Measurements from ENCODE around the gene NHSL2. TPM values are rescaled to one million over a fixed set of nuclear protein-coding genes. Genes with fewer than 3 reads are reported as not detected.

Gene NHSL2
- total RNA-seq, 2 donors from 2014 or later, result 6.9 to 11.2 TPM

DNA sequence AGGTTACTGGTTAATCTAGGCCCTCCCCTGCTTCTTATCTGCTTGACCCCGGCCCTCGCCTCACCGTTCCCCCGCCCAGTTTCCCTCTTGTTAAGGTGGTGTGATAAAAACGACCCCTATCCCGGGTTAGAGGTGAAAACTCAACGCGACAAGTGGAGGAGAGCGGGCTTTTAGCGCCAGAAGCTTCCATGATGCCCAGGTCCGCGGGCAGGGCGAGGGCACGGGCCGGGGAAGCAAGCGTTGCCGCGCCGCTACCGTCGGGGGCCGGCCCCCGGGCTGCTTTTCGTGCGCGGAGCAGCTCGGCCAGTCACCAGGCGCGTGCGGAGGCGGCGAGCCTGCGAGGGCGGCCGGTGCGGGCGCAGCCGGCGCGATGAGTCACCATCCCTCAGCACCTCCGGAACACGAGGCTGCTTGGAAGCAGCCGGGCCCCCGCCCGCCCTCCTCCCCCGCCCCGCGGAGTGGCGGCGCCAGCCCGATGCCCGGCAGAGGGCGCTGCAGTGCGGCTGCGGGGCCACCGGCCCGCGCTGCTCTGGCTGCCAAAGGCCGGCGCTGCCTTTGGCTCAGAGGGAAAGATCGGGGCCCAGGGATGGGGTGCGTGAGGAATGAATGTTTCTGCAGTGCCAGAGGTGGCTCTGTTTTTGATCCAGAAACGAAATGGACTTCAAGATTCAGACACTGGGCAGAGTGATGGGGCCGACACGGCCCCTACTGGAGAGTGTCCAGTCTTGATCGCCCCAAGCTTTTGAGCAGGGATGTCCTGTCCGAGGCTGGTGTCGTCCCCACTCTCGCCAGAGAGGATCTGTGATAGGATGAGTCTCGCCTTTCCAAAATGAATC is 107.8 kb downstream of the NHSL2 start:
- peaks cover 5% of the 10 kb centered on the region for H3K27me3 Mint-ChIP-seq (ENCODE audit: insufficient read depth)
- H3K4me1 ChIP-seq (ENCODE audit: control insufficient read depth, insufficient read depth, low read length), result no peaks in the 10 kb centered on the region
- WGBS, 2 experiments (ENCODE audit: insufficient coverage in 1 of 2, insufficient read length in 1 of 2), result 13 to 54% methylated on average over 6 to 63 of the region's 70 CpGs
- peak; percentile 92 for DNase-seq
- H3K36me3 Mint-ChIP-seq (ENCODE audit: low read depth), result peaks cover 4% of the 10 kb centered on the region
- H3K4me3 Mint-ChIP-seq, result peak overlapping the region; percentile 28
- no peak overlapping the region for H3K9ac ChIP-seq (ENCODE audit: extremely low read depth, low read length, poor library complexity, severe bottlenecking)
- H3K9me3 Mint-ChIP-seq, result peaks cover 44% of the 10 kb centered on the region
- H3K9me3 ChIP-seq (ENCODE audit: control insufficient read depth, low read length), result no peaks in the 10 kb centered on the region
- H3K27me3 ChIP-seq (ENCODE audit: control insufficient read depth, insufficient read depth, low read length, poor library complexity, severe bottlenecking), result no peaks in the 10 kb centered on the region
- H3K27ac ChIP-seq (ENCODE audit: low read depth, low read length), result no peak overlapping the region
- H3K4me1 Mint-ChIP-seq, result peaks cover 1% of the 10 kb centered on the region
- peak overlapping the region; percentile 64 for H3K27ac Mint-ChIP-seq
- H3K36me3 ChIP-seq (ENCODE audit: control insufficient read depth, insufficient read depth, low read length), result no peaks in the 10 kb centered on the region
- TF ChIP-seq, protein P1, sequence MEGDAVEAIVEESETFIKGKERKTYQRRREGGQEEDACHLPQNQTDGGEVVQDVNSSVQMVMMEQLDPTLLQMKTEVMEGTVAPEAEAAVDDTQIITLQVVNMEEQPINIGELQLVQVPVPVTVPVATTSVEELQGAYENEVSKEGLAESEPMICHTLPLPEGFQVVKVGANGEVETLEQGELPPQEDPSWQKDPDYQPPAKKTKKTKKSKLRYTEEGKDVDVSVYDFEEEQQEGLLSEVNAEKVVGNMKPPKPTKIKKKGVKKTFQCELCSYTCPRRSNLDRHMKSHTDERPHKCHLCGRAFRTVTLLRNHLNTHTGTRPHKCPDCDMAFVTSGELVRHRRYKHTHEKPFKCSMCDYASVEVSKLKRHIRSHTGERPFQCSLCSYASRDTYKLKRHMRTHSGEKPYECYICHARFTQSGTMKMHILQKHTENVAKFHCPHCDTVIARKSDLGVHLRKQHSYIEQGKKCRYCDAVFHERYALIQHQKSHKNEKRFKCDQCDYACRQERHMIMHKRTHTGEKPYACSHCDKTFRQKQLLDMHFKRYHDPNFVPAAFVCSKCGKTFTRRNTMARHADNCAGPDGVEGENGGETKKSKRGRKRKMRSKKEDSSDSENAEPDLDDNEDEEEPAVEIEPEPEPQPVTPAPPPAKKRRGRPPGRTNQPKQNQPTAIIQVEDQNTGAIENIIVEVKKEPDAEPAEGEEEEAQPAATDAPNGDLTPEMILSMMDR (conservative IDR thresholded peaks at IDR 0.05), result peak; percentile 81
- H3K4me3 ChIP-seq (ENCODE audit: low read length), result no peak overlapping the region

DNA sequence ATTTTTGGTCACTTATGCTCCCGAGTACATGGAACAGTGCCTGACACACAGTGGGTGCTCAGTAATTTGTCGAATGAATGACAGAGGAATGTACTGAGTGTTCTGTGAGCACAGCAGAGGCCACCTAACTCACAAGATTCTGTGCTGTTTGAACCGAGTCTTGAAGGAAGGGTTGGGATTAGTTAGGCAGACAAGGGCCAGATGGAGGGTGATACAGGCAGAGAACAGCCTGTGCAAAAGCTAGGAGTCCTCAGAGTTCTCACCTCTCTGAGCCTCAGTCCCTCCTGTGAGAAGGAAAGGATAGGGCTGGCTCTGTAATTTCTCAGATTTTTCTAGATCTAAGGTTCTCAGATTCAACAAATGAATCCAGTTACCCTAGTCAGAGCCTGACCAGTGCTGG is 108.8 kb downstream of the NHSL2 start:
- Mint-ChIP-seq H3K36me3 (ENCODE audit: low read depth) (peaks cover 4% of the 10 kb centered on the region), H3K4me3 (no peak overlapping the region), H3K27me3 (ENCODE audit: insufficient read depth) (peaks cover 5% of the 10 kb centered on the region), H3K4me1 (peaks cover 1% of the 10 kb centered on the region), H3K27ac (no peak overlapping the region), H3K9me3 (peaks cover 54% of the 10 kb centered on the region)
- TF ChIP-seq, protein P1 (conservative IDR thresholded peaks at IDR 0.05), result no peak
- no peak overlapping the region for H3K27ac ChIP-seq (ENCODE audit: low read depth, low read length)
- no peaks in the 10 kb centered on the region for H3K27me3 ChIP-seq (ENCODE audit: control insufficient read depth, insufficient read depth, low read length, poor library complexity, severe bottlenecking)
- 70 to 90% methylated on average over 2 to 3 of the region's 3 CpGs for WGBS, 2 experiments (ENCODE audit: insufficient coverage in 1 of 2, insufficient read length in 1 of 2)
- H3K4me3 ChIP-seq (ENCODE audit: low read length), result no peak overlapping the region
- H3K9ac ChIP-seq (ENCODE audit: extremely low read depth, low read length, poor library complexity, severe bottlenecking), result no peak overlapping the region
- no peaks in the 10 kb centered on the region for H3K9me3 ChIP-seq (ENCODE audit: control insufficient read depth, low read length)
- DNase-seq, result peak; percentile 17
- no peaks in the 10 kb centered on the region for H3K4me1 ChIP-seq (ENCODE audit: control insufficient read depth, insufficient read depth, low read length)
- H3K36me3 ChIP-seq (ENCODE audit: control insufficient read depth, insufficient read depth, low read length), result no peaks in the 10 kb centered on the region

DNA sequence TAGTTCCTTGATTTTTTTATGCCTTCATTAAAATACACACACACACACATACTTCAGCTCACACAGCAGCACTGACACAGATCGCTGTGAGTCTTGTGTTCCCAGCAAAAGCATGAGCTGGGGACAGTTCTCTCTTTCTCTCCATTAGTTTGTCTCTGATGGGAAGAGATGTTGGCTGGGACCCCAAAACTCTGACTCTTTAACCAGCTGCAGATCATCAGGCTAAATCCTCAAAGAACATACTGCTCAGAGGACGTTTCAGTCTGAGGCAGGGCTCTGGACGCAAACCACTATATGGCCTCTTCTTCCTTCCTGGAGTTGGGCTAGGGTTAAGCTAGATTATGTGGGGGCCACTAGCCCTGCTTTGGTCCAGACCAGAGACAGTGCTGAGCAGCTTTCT is 109.6 kb downstream of the NHSL2 start:
- H3K9me3 Mint-ChIP-seq, result peaks cover 53% of the 10 kb centered on the region
- H3K4me3 ChIP-seq (ENCODE audit: low read length), result no peak overlapping the region
- no peak overlapping the region for H3K4me3 Mint-ChIP-seq
- no peaks in the 10 kb centered on the region for H3K9me3 ChIP-seq (ENCODE audit: control insufficient read depth, low read length)
- H3K36me3 ChIP-seq (ENCODE audit: control insufficient read depth, insufficient read depth, low read length), result no peaks in the 10 kb centered on the region
- DNase-seq, result no peak
- peaks cover 4% of the 10 kb centered on the region for H3K36me3 Mint-ChIP-seq (ENCODE audit: low read depth)
- WGBS, 2 experiments (ENCODE audit: insufficient coverage in 1 of 2, insufficient read length in 1 of 2), result 82% methylated on average over 3 of the region's 3 CpGs; no CpG with 5 or more reads in 1 of the 2 experiments
- peaks cover 5% of the 10 kb centered on the region for H3K27me3 Mint-ChIP-seq (ENCODE audit: insufficient read depth)
- H3K4me1 ChIP-seq (ENCODE audit: control insufficient read depth, insufficient read depth, low read length), result no peaks in the 10 kb centered on the region
- H3K27ac ChIP-seq (ENCODE audit: low read depth, low read length), result no peak overlapping the region
- no peaks in the 10 kb centered on the region for H3K27me3 ChIP-seq (ENCODE audit: control insufficient read depth, insufficient read depth, low read length, poor library complexity, severe bottlenecking)
- H3K9ac ChIP-seq (ENCODE audit: extremely low read depth, low read length, poor library complexity, severe bottlenecking), result no peak overlapping the region
- peaks cover 1% of the 10 kb centered on the region for H3K4me1 Mint-ChIP-seq
- H3K27ac Mint-ChIP-seq, result no peak overlapping the region
- TF ChIP-seq, protein P1 (conservative IDR thresholded peaks at IDR 0.05), result no peak

Measured in endodermal cell (in vitro differentiated cells).